HEK293T (cell line): Measurements from ENCODE around the gene CDH13.

Source experiments
- BHLHE40 ChIP-seq: fragments of 450-650 bp; IDR thresholded peaks from 2 replicates; pipeline ENCODE4 v1.6.1; 2016; ENCODE audit warnings: mild to moderate bottlenecking, moderate library complexity, borderline replicate concordance
- FOXA1 ChIP-seq: fragments of 450-650 bp; IDR thresholded peaks from 2 replicates; pipeline ENCODE4 v1.6.1; 2016; ENCODE audit warnings: mild to moderate bottlenecking
- HDGF ChIP-seq: fragments of 450-650 bp; IDR thresholded peaks from 2 replicates; pipeline ENCODE4 v1.6.1; 2017; ENCODE audit warnings: antibody characterized with exemption, borderline replicate concordance
- L3MBTL2 ChIP-seq: fragments of 450-650 bp; conservative IDR thresholded peaks from 2 replicates; pipeline ENCODE4 v1.6.1; 2016; ENCODE audit warnings: mild to moderate bottlenecking
- LEF1 ChIP-seq: fragments of 450-650 bp; IDR thresholded peaks from 2 replicates; pipeline ENCODE4 v1.6.1; 2017; ENCODE audit warnings: mild to moderate bottlenecking, borderline replicate concordance
- PKNOX1 ChIP-seq: fragments of 450-650 bp; IDR thresholded peaks from 2 replicates; pipeline ENCODE4 v1.6.1; 2016

- TF ChIP-seq BHLHE40: no peak
- no peak for TF ChIP-seq PKNOX1
- no peak for TF ChIP-seq L3MBTL2
- no peak for TF ChIP-seq HDGF
- no peak for TF ChIP-seq FOXA1
- TF ChIP-seq LEF1: no peak
These were observed 395.0 kb downstream of the CDH13 start for GRCh38 chr16:83021746-83022145.
